Measurements from ENCODE around the gene CSF1. TPM values are rescaled to one million over a fixed set of nuclear protein-coding genes. Genes with fewer than 3 reads are reported as not detected.

CSF1 gene
- total RNA-seq, 4 donors from 2014 or later: 7.6 to 34.8 (median 15.9) TPM

DNA sequence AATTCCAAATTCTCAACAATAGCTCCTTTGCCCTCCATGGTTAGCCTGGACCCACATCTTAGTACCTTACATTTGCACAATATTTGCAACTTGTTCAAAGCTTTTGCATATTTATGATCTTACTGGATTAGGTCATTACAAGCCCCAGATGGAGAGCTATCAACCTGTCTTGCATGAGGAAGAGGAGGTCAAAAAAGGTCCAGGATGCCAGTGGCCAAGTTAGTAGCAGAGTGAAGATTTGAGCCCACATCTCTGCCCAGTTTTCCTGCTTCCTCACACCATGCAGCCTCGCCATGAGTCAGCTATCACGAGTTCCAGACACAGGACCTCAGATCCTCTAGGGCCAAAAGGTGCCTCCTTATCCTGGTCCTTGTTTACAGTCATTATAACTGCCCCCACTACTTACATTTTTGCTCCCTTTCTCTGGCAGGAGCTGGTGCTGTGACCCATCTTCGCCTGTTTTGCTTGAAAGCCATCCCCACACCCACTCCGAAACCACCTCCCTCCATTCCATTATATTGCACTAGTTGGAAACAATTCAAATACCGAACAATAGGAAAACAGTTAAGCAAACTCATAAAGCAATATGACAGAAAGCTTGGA is 68.9 kb downstream of the CSF1 start:
- Histone ChIP-seq H3K27me3 (no peaks in the 10 kb centered on the region), H3K4me3 (no peak overlapping the region), H3K36me3 (no peaks in the 10 kb centered on the region), H3K4me1 (peaks cover 10 to 36% (median 34%) of the 10 kb centered on the region in 3 donors), H3K9me3 (no peaks in the 10 kb centered on the region), H3K27ac (peak overlapping the region in 3 of 4 donors; percentile 39 to 61 (median 58))
- DNase-seq: no peak
- WGBS, 2 donors: 41 to 53% methylated on average over 5 of the region's 5 CpGs
- TF ChIP-seq, protein P1, sequence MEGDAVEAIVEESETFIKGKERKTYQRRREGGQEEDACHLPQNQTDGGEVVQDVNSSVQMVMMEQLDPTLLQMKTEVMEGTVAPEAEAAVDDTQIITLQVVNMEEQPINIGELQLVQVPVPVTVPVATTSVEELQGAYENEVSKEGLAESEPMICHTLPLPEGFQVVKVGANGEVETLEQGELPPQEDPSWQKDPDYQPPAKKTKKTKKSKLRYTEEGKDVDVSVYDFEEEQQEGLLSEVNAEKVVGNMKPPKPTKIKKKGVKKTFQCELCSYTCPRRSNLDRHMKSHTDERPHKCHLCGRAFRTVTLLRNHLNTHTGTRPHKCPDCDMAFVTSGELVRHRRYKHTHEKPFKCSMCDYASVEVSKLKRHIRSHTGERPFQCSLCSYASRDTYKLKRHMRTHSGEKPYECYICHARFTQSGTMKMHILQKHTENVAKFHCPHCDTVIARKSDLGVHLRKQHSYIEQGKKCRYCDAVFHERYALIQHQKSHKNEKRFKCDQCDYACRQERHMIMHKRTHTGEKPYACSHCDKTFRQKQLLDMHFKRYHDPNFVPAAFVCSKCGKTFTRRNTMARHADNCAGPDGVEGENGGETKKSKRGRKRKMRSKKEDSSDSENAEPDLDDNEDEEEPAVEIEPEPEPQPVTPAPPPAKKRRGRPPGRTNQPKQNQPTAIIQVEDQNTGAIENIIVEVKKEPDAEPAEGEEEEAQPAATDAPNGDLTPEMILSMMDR (IDR thresholded peaks at IDR 0.05): no peak
- no peak for TF ChIP-seq POLR2A (IDR thresholded peaks at IDR 0.05)
- intact Hi-C loops (cut with DNase I): loop anchor here (5.0 to 10.0 kb wide), 2 partner anchors 337 to 435 kb away; partner anchors contain the start of gene GNAI3

Other genes with a start within 250 kb of the CSF1 start
- 10 to 100 TPM; 17.8 to 87.9 (median 46.2) TPM for gene GSTM2, start 242.8 kb upstream of the CSF1 start, total RNA-seq
- gene GSTM1, start 223.0 kb upstream of the CSF1 start, total RNA-seq: 100 to 1,000 TPM in 1 of 4 donors, under 1 TPM in 1, not detected in 2; 0.83 to 299 TPM
- gene GSTM5, start 198.6 kb upstream of the CSF1 start, total RNA-seq: 1 to 10 TPM in 2 of 4 donors, not detected in 2; 2.2 to 4.6 TPM
- gene GSTM3, start 169.8 kb upstream of the CSF1 start, total RNA-seq: 100 to 1,000 TPM in 2 of 4 donors, 10 to 100 TPM in 2; 86.2 to 273 (median 150) TPM
- gene EPS8L3, start 146.9 kb upstream of the CSF1 start, total RNA-seq: under 1 TPM in 1 of 4 donors, not detected in 3; 0.19 TPM
- gene AHCYL1, start 73.9 kb downstream of the CSF1 start, total RNA-seq: 10 to 100 TPM; 49.7 to 60.3 (median 53.0) TPM
- 10 to 100 TPM; 25.9 to 44.4 (median 34.8) TPM for gene STRIP1, start 123.8 kb downstream of the CSF1 start, total RNA-seq
- gene ALX3, start 159.8 kb downstream of the CSF1 start, total RNA-seq: under 1 TPM in 1 of 4 donors, not detected in 3; 0.57 TPM
- under 1 TPM in 1 of 4 donors, not detected in 3; 0.59 TPM for gene UBL4B, start 201.6 kb downstream of the CSF1 start, total RNA-seq
- gene SLC6A17, start 239.6 kb downstream of the CSF1 start, total RNA-seq: under 1 TPM; 0.11 to 0.29 (median 0.23) TPM